ENCODE data around the gene PEBP1. TPM values are rescaled to one million over a fixed set of nuclear protein-coding genes. Genes with fewer than 3 reads are reported as not detected.
A peak's percentile ranks its signal among the peaks of the same experiment; 100 is the strongest.

Gene PEBP1
- total RNA-seq, 4 donors from 2014 or later, result 239 to 445 (median 292) TPM

- no peak for DNase-seq (ENCODE audit: low spot score)
- ATAC-seq (ENCODE audit: low FRiP score), result no peak
These were observed 40.0 kb downstream of the PEBP1 start for GRCh38 chr12:118175823-118176447.

GRCh38 chr12:118183155-118183554 is 47.2 kb downstream of the PEBP1 start:
- TF ChIP-seq, protein P1, sequence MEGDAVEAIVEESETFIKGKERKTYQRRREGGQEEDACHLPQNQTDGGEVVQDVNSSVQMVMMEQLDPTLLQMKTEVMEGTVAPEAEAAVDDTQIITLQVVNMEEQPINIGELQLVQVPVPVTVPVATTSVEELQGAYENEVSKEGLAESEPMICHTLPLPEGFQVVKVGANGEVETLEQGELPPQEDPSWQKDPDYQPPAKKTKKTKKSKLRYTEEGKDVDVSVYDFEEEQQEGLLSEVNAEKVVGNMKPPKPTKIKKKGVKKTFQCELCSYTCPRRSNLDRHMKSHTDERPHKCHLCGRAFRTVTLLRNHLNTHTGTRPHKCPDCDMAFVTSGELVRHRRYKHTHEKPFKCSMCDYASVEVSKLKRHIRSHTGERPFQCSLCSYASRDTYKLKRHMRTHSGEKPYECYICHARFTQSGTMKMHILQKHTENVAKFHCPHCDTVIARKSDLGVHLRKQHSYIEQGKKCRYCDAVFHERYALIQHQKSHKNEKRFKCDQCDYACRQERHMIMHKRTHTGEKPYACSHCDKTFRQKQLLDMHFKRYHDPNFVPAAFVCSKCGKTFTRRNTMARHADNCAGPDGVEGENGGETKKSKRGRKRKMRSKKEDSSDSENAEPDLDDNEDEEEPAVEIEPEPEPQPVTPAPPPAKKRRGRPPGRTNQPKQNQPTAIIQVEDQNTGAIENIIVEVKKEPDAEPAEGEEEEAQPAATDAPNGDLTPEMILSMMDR (IDR thresholded peaks at IDR 0.05), result no peak
- DNase-seq (ENCODE audit: low spot score) (no peak), ATAC-seq (ENCODE audit: low FRiP score) (no peak)

More at GRCh38 chr12:118175823-118176447, 40.0 kb downstream of the PEBP1 start:
- TF ChIP-seq, protein P1 (IDR thresholded peaks at IDR 0.05), result no peak

- TF ChIP-seq, protein P1 (IDR thresholded peaks at IDR 0.05), result no peak
- DNase-seq (ENCODE audit: low spot score) (no peak), ATAC-seq (ENCODE audit: low FRiP score) (no peak)
These were observed 47.8 kb downstream of the PEBP1 start for GRCh38 chr12:118183711-118184110.

GRCh38 chr12:118185602-118186397 is 49.9 kb downstream of the PEBP1 start:
- no peak for DNase-seq (ENCODE audit: low spot score)
- no peak for ATAC-seq (ENCODE audit: low FRiP score)
- TF ChIP-seq, protein P1 (IDR thresholded peaks at IDR 0.05), result no peak

DNA sequence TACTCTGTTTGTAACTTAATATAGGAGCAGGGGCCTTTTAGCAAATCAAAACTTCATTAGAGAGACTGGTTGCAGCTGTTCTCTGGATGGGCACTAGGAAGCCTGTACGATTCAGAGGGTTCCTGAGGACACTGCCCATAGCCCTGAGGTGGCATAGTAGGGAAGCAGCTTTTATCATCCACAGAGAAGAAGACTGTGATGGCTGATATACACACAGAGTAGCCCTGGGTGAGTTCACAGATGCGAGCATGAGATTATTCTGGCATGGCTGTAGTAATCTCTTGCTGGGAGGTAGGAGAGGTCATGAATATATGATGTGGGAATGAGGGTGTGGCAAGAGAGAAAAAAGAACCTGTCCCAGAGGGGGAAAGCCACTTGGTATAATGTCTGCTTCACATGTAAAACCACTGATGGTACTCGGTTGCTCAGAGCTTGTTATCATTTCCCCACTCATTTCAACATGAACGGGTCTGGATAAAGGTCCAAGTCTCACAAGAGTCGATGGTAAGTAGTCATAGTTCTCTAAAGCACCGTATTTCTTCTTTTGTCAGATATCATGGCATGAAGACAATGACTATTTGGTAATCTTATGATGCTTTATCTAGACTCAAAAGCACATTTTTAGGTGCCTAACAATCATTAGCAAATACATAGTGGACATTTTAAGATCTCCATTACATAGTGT is 52.0 kb downstream of the PEBP1 start:
- DNase-seq (ENCODE audit: low spot score) (no peak), ATAC-seq (ENCODE audit: low FRiP score) (peak; percentile 24)
- TF ChIP-seq, protein P1 (IDR thresholded peaks at IDR 0.05), result no peak

DNA sequence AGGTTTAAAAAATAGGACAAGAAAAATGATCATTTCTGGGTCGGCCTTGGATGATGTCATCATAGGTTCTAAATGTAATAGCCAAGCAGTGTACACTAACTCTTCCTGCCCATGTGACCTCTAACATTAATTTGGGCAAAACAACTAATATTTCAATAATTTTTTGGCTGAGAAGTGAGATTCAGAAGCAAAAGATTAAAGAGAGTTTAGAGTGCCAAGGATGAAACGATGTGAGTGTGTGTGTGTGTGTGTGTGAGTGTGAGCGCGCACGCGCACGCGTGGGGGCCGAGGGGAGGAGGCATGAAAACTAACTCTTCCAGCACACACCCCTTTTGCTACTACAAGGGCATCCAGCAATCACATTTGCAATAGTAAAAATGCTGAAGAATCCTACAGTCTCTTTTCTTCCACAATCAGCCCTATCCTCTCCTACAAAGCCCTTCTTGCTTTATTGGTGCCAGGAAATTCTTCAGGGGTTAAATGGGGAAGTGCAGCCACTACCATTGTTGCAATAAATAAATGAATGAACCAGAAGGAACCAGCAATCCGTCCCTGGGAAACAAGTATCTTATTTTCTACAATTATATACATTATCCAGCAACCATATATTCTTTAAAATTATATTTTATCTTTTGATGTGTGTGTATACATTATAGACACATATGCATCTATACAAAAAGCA is 52.9 kb downstream of the PEBP1 start:
- ATAC-seq (ENCODE audit: low FRiP score) (peak; percentile 84), DNase-seq (ENCODE audit: low spot score) (no peak)
- TF ChIP-seq, protein P1 (IDR thresholded peaks at IDR 0.05), result no peak
